PC-3 (cell line): ENCODE measurements around the gene TUBB6. TPM values are rescaled to one million over a fixed set of nuclear protein-coding genes. Genes with fewer than 3 reads are reported as not detected.

Experiments
- ATAC-seq: fragments of 200-7000 bp; cut with Tn5 transposase; 2 replicates; pipeline ENCODE4 v1.9.1; 2020; ENCODE audit warnings: mild to moderate bottlenecking, moderate library complexity
- BruUV-seq: library from RNA; stranded (reverse); fragments of 400-500 nt; replicated peaks from 2 replicates; lab custom pipeline; 2021; lab: Mats Ljungman, UMichigan
- CTCF ChIA-PET: fragments of 300-600 bp; sonication (Branson Sonifier 250); formaldehyde crosslinking; loops from one replicate; lab custom pipeline; 2022; ENCODE audit warnings: antibody characterized with exemption; lab: Charles Lee
- POLR2A ChIA-PET: fragments of 300-600 bp; sonication (Branson Sonifier 250); formaldehyde crosslinking; loops from one replicate; lab custom pipeline; 2022; ENCODE audit warnings: antibody characterized with exemption; ENCODE audit not compliant: unreplicated experiment; lab: Charles Lee
- DNase-seq: peaks from one replicate; pipeline ENCODE4 v3.0.0-alpha.2; 2015
- H2AFZ ChIP-seq: fragments of 300-600 bp; sonication (generic); 2 replicates; pipeline ENCODE4 v1.6.0; 2016; ENCODE audit warnings: antibody characterized with exemption, low read length
- H3F3A ChIP-seq: fragments of 300-600 bp; sonication (generic); one replicate; pipeline ENCODE4 v1.6.0; 2017; ENCODE audit warnings: antibody characterized with exemption, low read length, control low read depth, mild to moderate bottlenecking; ENCODE audit not compliant: unreplicated experiment
- H3K27ac ChIP-seq: fragments of 300-600 bp; sonication (generic); 2 replicates; pipeline ENCODE4 v1.5.1; 2016; ENCODE audit warnings: mild to moderate bottlenecking, low read length
- H3K27me3 ChIP-seq: fragments of 300-600 bp; sonication (generic); 2 replicates; pipeline ENCODE4 v1.6.1; 2016; ENCODE audit warnings: low read length, mixed read lengths
- H3K36me3 ChIP-seq: fragments of 300-600 bp; sonication (generic); 2 replicates; pipeline ENCODE4 v1.6.1; 2016; ENCODE audit warnings: low read depth, mixed run types, low read length, mixed read lengths
- H3K4me1 ChIP-seq: fragments of 300-600 bp; sonication (generic); 2 replicates; pipeline ENCODE4 v1.5.1; 2016; ENCODE audit warnings: low read length; ENCODE audit not compliant: insufficient read depth
- H3K4me2 ChIP-seq: fragments of 300-600 bp; sonication (generic); 2 replicates; pipeline ENCODE4 v1.6.0; 2016; ENCODE audit warnings: low read length
- H3K4me3 ChIP-seq: fragments of 300-600 bp; sonication (generic); 2 replicates; pipeline ENCODE4 v1.5.1; 2016; ENCODE audit warnings: mild to moderate bottlenecking, low read length, mixed read lengths
- H3K79me2 ChIP-seq: fragments of 300-600 bp; sonication (generic); 2 replicates; pipeline ENCODE4 v1.6.1; 2017; ENCODE audit warnings: low read length, mixed read lengths
- H3K9ac ChIP-seq: fragments of 300-600 bp; sonication (generic); 2 replicates; pipeline ENCODE4 v1.6.0; 2016; ENCODE audit warnings: mild to moderate bottlenecking, low read length
- H3K9me2 ChIP-seq: fragments of 300-600 bp; sonication (generic); replicated peaks from 2 replicates; pipeline ENCODE4 v1.6.1; 2016; ENCODE audit warnings: mixed run types, low read length, mixed read lengths
- H3K9me3 ChIP-seq: fragments of 300-600 bp; sonication (generic); 2 replicates; pipeline ENCODE4 v1.6.1; 2016; ENCODE audit warnings: low read length, mixed read lengths
- H4K20me1 ChIP-seq: fragments of 300-600 bp; sonication (generic); 2 replicates; pipeline ENCODE4 v1.6.1; 2016; ENCODE audit warnings: low read length, mixed read lengths
- CTCF ChIP-seq: fragments of 300-600 bp; sonication (generic); conservative IDR thresholded peaks from 2 replicates; pipeline ENCODE4 v1.5.1; 2017; ENCODE audit warnings: antibody characterized with exemption, low read depth, mild to moderate bottlenecking, low read length
- EZH2 ChIP-seq: fragments of 300-600 bp; sonication (generic); IDR thresholded peaks from one replicate; pipeline ENCODE4 v1.6.1; 2017; ENCODE audit warnings: antibody characterized with exemption, mild to moderate bottlenecking, low read length; ENCODE audit not compliant: unreplicated experiment
- EZH2phosphoT487 ChIP-seq: fragments of 300-600 bp; sonication (generic); IDR thresholded peaks from 2 replicates; pipeline ENCODE4 v1.6.1; 2018; ENCODE audit warnings: mild to moderate bottlenecking, antibody characterized with exemption, low read length, borderline replicate concordance
- intact Hi-C: fragments of 100-400 bp; cut with micrococcal nuclease; formaldehyde crosslinking; loops from 2 replicates; pipeline ENCODE4 v1.9.0; 2023
- total RNA-seq: library from RNA; depleted of rRNA; stranded (reverse); fragments of >200 nt; gene quantifications from 2 replicates; pipeline ENCODE4 v1.2.3, GENCODE V29; 2014

TUBB6 gene
- total RNA-seq, 1 experiment from 2014 or later = 191 TPM

DNA sequence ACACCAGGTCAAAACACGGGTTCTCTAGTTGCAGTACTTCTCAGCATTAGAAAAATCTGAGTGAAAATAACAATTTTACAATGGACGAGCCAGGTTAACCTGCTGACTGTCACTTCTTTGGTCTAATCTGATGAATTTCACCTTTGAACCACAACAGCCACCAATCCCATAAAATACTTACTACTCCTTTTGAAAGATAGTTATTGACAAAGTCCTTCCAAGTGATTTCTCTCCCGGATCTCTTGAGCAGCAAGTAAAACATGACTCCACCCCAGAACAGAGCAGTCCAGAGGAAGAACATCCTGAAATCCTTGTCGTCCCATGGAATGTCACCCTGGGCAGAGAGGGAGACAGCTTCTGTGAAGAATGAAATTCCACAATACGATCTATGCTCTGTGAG, 58.7 kb downstream of the TUBB6 start:
- H3K4me3 ChIP-seq = no peak overlapping the region
- no peak overlapping the region for H3K27ac ChIP-seq
- no peaks in the 10 kb centered on the region for H3K4me1 ChIP-seq
- ATAC-seq (no peak), DNase-seq (no peak)
- BruUV-seq = no TSS peak
- H3K79me2 ChIP-seq = peaks cover 30% of the 10 kb centered on the region
- no peaks in the 10 kb centered on the region for H3F3A ChIP-seq
- H4K20me1 ChIP-seq = peaks cover 6% of the 10 kb centered on the region; the same call in 1 of the 2 replicates
- TF ChIP-seq EZH2phosphoT487 (no peak), EZH2 (no peak), CTCF (no peak)
- intact Hi-C loops = no loop called here
- no peak overlapping the region for H3K4me2 ChIP-seq
- CTCF ChIA-PET = no interaction called here
- POLR2A ChIA-PET = no interaction called here
- H3K9me2 ChIP-seq = no peaks in the 10 kb centered on the region
- H3K9ac ChIP-seq = no peak overlapping the region
- no peaks in the 10 kb centered on the region for H3K9me3 ChIP-seq
- no peak overlapping the region for H2AFZ ChIP-seq
- peaks cover 56% of the 10 kb centered on the region for H3K36me3 ChIP-seq
- H3K27me3 ChIP-seq = no peaks in the 10 kb centered on the region

- no peak overlapping the region for H2AFZ ChIP-seq
- H3K4me2 ChIP-seq = no peak overlapping the region
- H3K79me2 ChIP-seq = peaks cover 54% of the 10 kb centered on the region
- no peak overlapping the region for H3K27ac ChIP-seq
- H3K4me3 ChIP-seq = no peak overlapping the region
- DNase-seq = no peak
- intact Hi-C loops = no loop called here
- no peak overlapping the region for H3K9ac ChIP-seq
- H3F3A ChIP-seq = no peaks in the 10 kb centered on the region
- no peaks in the 10 kb centered on the region for H3K9me3 ChIP-seq
- BruUV-seq = no TSS peak
- peaks cover 14% of the 10 kb centered on the region; the same call in 1 of the 2 replicates for H3K4me1 ChIP-seq
- H3K36me3 ChIP-seq = peaks cover 46% of the 10 kb centered on the region; the same call in 1 of the 2 replicates
- ATAC-seq = no peak
- H3K9me2 ChIP-seq = no peaks in the 10 kb centered on the region
- peaks cover 20% of the 10 kb centered on the region for H4K20me1 ChIP-seq
- POLR2A ChIA-PET = no interaction called here
- H3K27me3 ChIP-seq = no peaks in the 10 kb centered on the region
- no peak for TF ChIP-seq CTCF
- TF ChIP-seq EZH2 = no peak
- no peak for TF ChIP-seq EZH2phosphoT487
- CTCF ChIA-PET = no interaction called here
Measured at GRCh38 chr18:12369211-12369610, 61.2 kb downstream of the TUBB6 start.

GRCh38 chr18:12371590-12371989, 63.5 kb downstream of the TUBB6 start:
- BruUV-seq = no TSS peak
- H4K20me1 ChIP-seq = peaks cover 41% of the 10 kb centered on the region
- DNase-seq (no peak), ATAC-seq (no peak)
- no peak for TF ChIP-seq EZH2
- H2AFZ ChIP-seq = no peak overlapping the region
- H3F3A ChIP-seq = no peaks in the 10 kb centered on the region
- H3K27me3 ChIP-seq = no peaks in the 10 kb centered on the region
- peaks cover 24% of the 10 kb centered on the region for H3K4me1 ChIP-seq
- POLR2A ChIA-PET = no interaction called here
- intact Hi-C loops = loop anchor here (10.0 kb wide), 1 partner anchor 387 kb away; the partner anchor contains the start of gene IMPA2
- peaks cover 78% of the 10 kb centered on the region for H3K79me2 ChIP-seq
- H3K9ac ChIP-seq = no peak overlapping the region
- no peak overlapping the region for H3K4me3 ChIP-seq
- H3K4me2 ChIP-seq = no peak overlapping the region
- CTCF ChIA-PET = no interaction called here
- H3K27ac ChIP-seq = no peak overlapping the region
- no peaks in the 10 kb centered on the region for H3K9me3 ChIP-seq
- no peaks in the 10 kb centered on the region for H3K9me2 ChIP-seq
- H3K36me3 ChIP-seq = peaks cover 29% of the 10 kb centered on the region; the same call in 1 of the 2 replicates
